ENCODE measurements around the gene DMC1. TPM values are rescaled to one million over a fixed set of nuclear protein-coding genes. Genes with fewer than 3 reads are reported as not detected.

DMC1 gene
- total RNA-seq, 1 experiment from 2014 or later = 4.4 TPM

GRCh38 chr22:38610234-38610633 lies 40.3 kb upstream of the DMC1 start:
- Mint-ChIP-seq H3K36me3 (ENCODE audit: insufficient read depth, unreplicated experiment) (peaks cover 14% of the 10 kb centered on the region), H3K9me3 (ENCODE audit: low read depth, unreplicated experiment) (no peaks in the 10 kb centered on the region), H3K27ac (ENCODE audit: unreplicated experiment) (no peak overlapping the region), H3K4me1 (ENCODE audit: low read depth, unreplicated experiment) (peaks cover 8% of the 10 kb centered on the region), H3K4me3 (ENCODE audit: low read depth, unreplicated experiment) (no peak overlapping the region), H3K27me3 (ENCODE audit: unreplicated experiment) (no peaks in the 10 kb centered on the region)
- no TSS peak for BruUV-seq (replicated peaks)
- no peak for DNase-seq
- CTCF ChIA-PET = no interaction called here
- TF ChIP-seq CTCF (IDR thresholded peaks at IDR 0.05; ENCODE audit: unreplicated experiment) = no peak
- intact Hi-C loops (cut with micrococcal nuclease; ENCODE audit: unreplicated experiment) = no loop called here

GRCh38 chr22:38608992-38609750 lies 39.2 kb upstream of the DMC1 start:
- peaks cover 14% of the 10 kb centered on the region for H3K36me3 Mint-ChIP-seq (ENCODE audit: insufficient read depth, unreplicated experiment)
- H3K4me1 Mint-ChIP-seq (ENCODE audit: low read depth, unreplicated experiment) = peaks cover 8% of the 10 kb centered on the region
- no peaks in the 10 kb centered on the region for H3K9me3 Mint-ChIP-seq (ENCODE audit: low read depth, unreplicated experiment)
- no peak for DNase-seq
- H3K27me3 Mint-ChIP-seq (ENCODE audit: unreplicated experiment) = no peaks in the 10 kb centered on the region
- no peak overlapping the region for H3K27ac Mint-ChIP-seq (ENCODE audit: unreplicated experiment)
- BruUV-seq (replicated peaks) = no TSS peak
- TF ChIP-seq CTCF (IDR thresholded peaks at IDR 0.05; ENCODE audit: unreplicated experiment) = no peak
- no peak overlapping the region for H3K4me3 Mint-ChIP-seq (ENCODE audit: low read depth, unreplicated experiment)
- intact Hi-C loops (cut with micrococcal nuclease; ENCODE audit: unreplicated experiment) = no loop called here
- CTCF ChIA-PET = no interaction called here

GRCh38 chr22:38607680-38608079 lies 37.7 kb upstream of the DMC1 start:
- TF ChIP-seq CTCF (IDR thresholded peaks at IDR 0.05; ENCODE audit: unreplicated experiment) = no peak
- intact Hi-C loops (cut with micrococcal nuclease; ENCODE audit: unreplicated experiment) = no loop called here
- H3K4me1 Mint-ChIP-seq (ENCODE audit: low read depth, unreplicated experiment) = peaks cover 8% of the 10 kb centered on the region
- no peaks in the 10 kb centered on the region for H3K9me3 Mint-ChIP-seq (ENCODE audit: low read depth, unreplicated experiment)
- H3K4me3 Mint-ChIP-seq (ENCODE audit: low read depth, unreplicated experiment) = no peak overlapping the region
- DNase-seq = no peak
- H3K27ac Mint-ChIP-seq (ENCODE audit: unreplicated experiment) = peak overlapping the region; percentile 42
- H3K27me3 Mint-ChIP-seq (ENCODE audit: unreplicated experiment) = no peaks in the 10 kb centered on the region
- H3K36me3 Mint-ChIP-seq (ENCODE audit: insufficient read depth, unreplicated experiment) = peaks cover 14% of the 10 kb centered on the region
- BruUV-seq (replicated peaks) = no TSS peak
- CTCF ChIA-PET = no interaction called here

- Mint-ChIP-seq H3K27ac (ENCODE audit: unreplicated experiment) (no peak overlapping the region), H3K9me3 (ENCODE audit: low read depth, unreplicated experiment) (no peaks in the 10 kb centered on the region), H3K36me3 (ENCODE audit: insufficient read depth, unreplicated experiment) (peaks cover 14% of the 10 kb centered on the region), H3K4me3 (ENCODE audit: low read depth, unreplicated experiment) (no peak overlapping the region), H3K27me3 (ENCODE audit: unreplicated experiment) (no peaks in the 10 kb centered on the region), H3K4me1 (ENCODE audit: low read depth, unreplicated experiment) (peaks cover 8% of the 10 kb centered on the region)
- DNase-seq = no peak
- CTCF ChIA-PET = no interaction called here
- intact Hi-C loops (cut with micrococcal nuclease; ENCODE audit: unreplicated experiment) = no loop called here
- no peak for TF ChIP-seq CTCF (IDR thresholded peaks at IDR 0.05; ENCODE audit: unreplicated experiment)
- no TSS peak for BruUV-seq (replicated peaks)
Observed at GRCh38 chr22:38602166-38602565, 32.2 kb upstream of the DMC1 start.
